Colonic mucosa (tissue), 4 donors: Measurements from ENCODE around the gene SLFNL1. TPM values are rescaled to one million over a fixed set of nuclear protein-coding genes. Genes with fewer than 3 reads are reported as not detected.

ENCODE experiments used
- DNase-seq: peaks from one replicate; pipeline ENCODE4 v3.0.0-alpha.2; 2020
- H3K27ac ChIP-seq: fragments of 200-600 bp; one replicate; pipeline ENCODE4 v1.8.0; 2021
- H3K27me3 ChIP-seq: fragments of 200-600 bp; one replicate; pipeline ENCODE4 v1.8.0; 2021
- H3K36me3 ChIP-seq: fragments of 200-600 bp; one replicate; pipeline ENCODE4 v1.8.0; 2021
- H3K4me1 ChIP-seq: fragments of 200-600 bp; one replicate; pipeline ENCODE4 v1.8.0; 2021; ENCODE audit warnings: mild to moderate bottlenecking
- H3K4me3 ChIP-seq: fragments of 200-600 bp; one replicate; pipeline ENCODE4 v1.8.0; 2021
- H3K9ac ChIP-seq, 2 donors: one replicate each; pipeline ENCODE4 v1.7.0; 2013; ENCODE audit warnings: control low read depth in 2 of 2, low read depth in 2 of 2, low read length in 2 of 2
- H3K9me3 ChIP-seq: fragments of 200-600 bp; one replicate; pipeline ENCODE4 v1.8.0; 2021
- intact Hi-C: fragments of 100-400 bp; cut with DNase I; formaldehyde crosslinking; loops from one replicate; pipeline ENCODE4 v1.14.1; 2022
- total RNA-seq, 2 donors: library from RNA; stranded (reverse); fragmentation: NEBNext Ultra II Directional in 1 of 2; extraction: Animal tissue kit (Norgen Biotek cat#: 25700) in 1 of 2; gene quantifications; one replicate each; pipeline ENCODE4 v1.2.1, GENCODE V29; 2021
- TF ChIP-seq, protein P1 (sequence below): fragments of 200-600 bp; IDR thresholded peaks from one replicate; pipeline ENCODE4 v1.8.0; 2022; ENCODE audit warnings: antibody characterized with exemption, mild to moderate bottlenecking
- donor health status: healthy.
- donor health status: DM: no; HTN: no; CAD: no.
- donor health status: DM: no; HTN: no; CAD: no.

The SLFNL1 gene
- total RNA-seq, 2 donors from 2014 or later, result 0.27 to 0.30 TPM

DNA sequence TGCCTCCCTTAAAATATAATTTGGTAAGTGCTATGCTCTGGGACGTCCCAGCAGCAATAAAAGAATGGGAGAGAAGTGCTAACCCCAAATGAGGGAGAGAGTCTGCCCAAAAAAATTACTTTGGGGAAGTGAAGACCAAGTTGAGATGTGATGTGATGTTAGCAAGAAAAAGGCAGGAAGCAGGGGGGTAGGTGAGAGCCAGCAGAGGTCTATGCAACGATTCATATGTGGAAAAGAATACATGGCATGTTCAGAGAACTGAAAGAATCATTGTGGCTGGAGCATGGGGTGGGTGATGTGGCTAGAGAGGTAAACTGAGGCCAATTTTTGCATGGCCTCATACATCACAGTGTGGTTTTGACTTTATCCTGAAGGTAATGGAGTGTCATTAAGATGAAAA lies 47.6 kb downstream of the SLFNL1 start:
- Histone ChIP-seq H3K36me3 (no peaks in the 10 kb centered on the region), H3K4me1 (no peaks in the 10 kb centered on the region), H3K9ac (no peak overlapping the region), H3K4me3 (no peak overlapping the region), H3K27ac (no peak overlapping the region), H3K27me3 (no peaks in the 10 kb centered on the region), H3K9me3 (no peaks in the 10 kb centered on the region)
- intact Hi-C loops, result no loop called here
- TF ChIP-seq, protein P1, sequence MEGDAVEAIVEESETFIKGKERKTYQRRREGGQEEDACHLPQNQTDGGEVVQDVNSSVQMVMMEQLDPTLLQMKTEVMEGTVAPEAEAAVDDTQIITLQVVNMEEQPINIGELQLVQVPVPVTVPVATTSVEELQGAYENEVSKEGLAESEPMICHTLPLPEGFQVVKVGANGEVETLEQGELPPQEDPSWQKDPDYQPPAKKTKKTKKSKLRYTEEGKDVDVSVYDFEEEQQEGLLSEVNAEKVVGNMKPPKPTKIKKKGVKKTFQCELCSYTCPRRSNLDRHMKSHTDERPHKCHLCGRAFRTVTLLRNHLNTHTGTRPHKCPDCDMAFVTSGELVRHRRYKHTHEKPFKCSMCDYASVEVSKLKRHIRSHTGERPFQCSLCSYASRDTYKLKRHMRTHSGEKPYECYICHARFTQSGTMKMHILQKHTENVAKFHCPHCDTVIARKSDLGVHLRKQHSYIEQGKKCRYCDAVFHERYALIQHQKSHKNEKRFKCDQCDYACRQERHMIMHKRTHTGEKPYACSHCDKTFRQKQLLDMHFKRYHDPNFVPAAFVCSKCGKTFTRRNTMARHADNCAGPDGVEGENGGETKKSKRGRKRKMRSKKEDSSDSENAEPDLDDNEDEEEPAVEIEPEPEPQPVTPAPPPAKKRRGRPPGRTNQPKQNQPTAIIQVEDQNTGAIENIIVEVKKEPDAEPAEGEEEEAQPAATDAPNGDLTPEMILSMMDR, result no peak
- no peak for DNase-seq

DNA sequence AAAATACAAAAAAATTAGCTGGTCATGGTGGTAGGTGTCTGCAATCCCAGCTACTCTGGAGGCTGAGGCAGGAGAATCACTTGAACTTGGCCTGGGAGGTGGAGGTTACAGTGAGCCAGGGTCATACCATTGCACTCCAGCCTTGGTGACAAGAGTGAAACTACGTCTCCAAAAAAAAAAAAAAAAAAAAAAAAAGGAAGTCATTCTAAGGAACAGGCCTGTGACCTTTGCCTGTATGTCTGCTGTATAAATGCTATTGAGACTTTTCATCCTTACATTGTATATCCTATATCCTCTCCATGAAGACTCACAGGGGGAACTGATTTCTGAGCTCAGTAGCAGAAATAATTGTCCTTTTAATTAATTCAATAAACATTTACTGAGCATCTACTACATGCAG lies 49.6 kb downstream of the SLFNL1 start:
- Histone ChIP-seq H3K9me3 (no peaks in the 10 kb centered on the region), H3K27ac (no peak overlapping the region), H3K4me3 (no peak overlapping the region), H3K4me1 (no peaks in the 10 kb centered on the region), H3K9ac (no peak overlapping the region), H3K36me3 (no peaks in the 10 kb centered on the region), H3K27me3 (no peaks in the 10 kb centered on the region)
- intact Hi-C loops, result no loop called here
- no peak for DNase-seq
- TF ChIP-seq, protein P1, result no peak

DNA sequence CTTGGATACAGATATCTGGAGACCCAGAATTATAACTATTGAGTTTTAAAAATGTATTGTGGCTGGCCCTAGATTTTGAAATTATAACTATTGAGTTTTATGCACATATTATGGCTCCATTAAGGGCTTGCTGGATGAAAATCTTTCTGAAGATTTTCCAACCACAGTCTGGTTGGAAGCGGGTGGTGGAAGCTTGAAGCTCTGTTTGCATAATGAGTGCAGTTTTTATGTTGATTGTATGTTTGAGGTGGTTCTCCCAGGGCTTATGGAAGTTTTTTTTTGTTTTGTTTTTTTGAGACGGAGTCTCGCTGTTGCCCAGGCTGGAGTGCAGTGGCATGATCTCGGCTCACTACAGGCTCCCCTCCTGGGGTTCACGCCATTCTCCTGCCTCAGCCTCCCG lies 52.1 kb downstream of the SLFNL1 start:
- Histone ChIP-seq H3K9me3 (no peaks in the 10 kb centered on the region), H3K4me1 (no peaks in the 10 kb centered on the region), H3K27ac (no peak overlapping the region), H3K4me3 (no peak overlapping the region), H3K27me3 (no peaks in the 10 kb centered on the region), H3K36me3 (no peaks in the 10 kb centered on the region), H3K9ac (no peak overlapping the region)
- no peak for DNase-seq
- TF ChIP-seq, protein P1, result no peak
- intact Hi-C loops, result no loop called here

DNA sequence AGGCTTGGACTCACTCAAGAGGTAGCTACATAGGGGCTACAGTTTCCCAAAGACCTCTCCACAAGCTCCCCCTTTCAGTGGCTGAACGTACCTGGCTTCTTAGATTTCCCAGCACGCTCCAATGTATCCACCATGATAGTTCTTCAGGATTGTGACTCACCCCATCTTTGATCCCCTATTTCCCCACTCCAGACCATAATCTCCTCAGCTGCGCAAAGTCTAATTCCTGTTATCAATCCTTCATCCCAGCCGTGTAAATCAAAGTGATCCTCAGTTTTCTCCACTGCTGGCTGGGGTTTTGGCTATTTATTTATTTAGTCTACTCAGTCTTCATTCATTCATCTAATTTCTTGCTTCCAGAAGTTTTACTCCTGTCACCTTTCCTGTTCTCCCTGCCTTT lies 55.1 kb downstream of the SLFNL1 start:
- intact Hi-C loops, result no loop called here
- Histone ChIP-seq H3K9me3 (no peaks in the 10 kb centered on the region), H3K36me3 (no peaks in the 10 kb centered on the region), H3K4me3 (no peak overlapping the region), H3K9ac (no peak overlapping the region), H3K4me1 (no peaks in the 10 kb centered on the region), H3K27me3 (no peaks in the 10 kb centered on the region), H3K27ac (no peak overlapping the region)
- TF ChIP-seq, protein P1, result no peak
- DNase-seq, result no peak

Other genes with a start within 250 kb of the SLFNL1 start
- 1 to 10 TPM; 1.8 to 1.9 TPM for gene KCNQ4, start 237.9 kb downstream of the SLFNL1 start, total RNA-seq
- 1 to 10 TPM; 3.4 to 5.8 TPM for gene CITED4, start 159.4 kb downstream of the SLFNL1 start, total RNA-seq
- gene CTPS1, start 42.0 kb downstream of the SLFNL1 start, total RNA-seq, result 10 to 100 TPM; 14.1 to 25.5 TPM
- gene SCMH1, start 220.6 kb upstream of the SLFNL1 start, total RNA-seq, result 10 to 100 TPM; 26.3 to 32.7 TPM